HG03196 (cell line): ENCODE measurements around the gene CDH3.

Experiments used
- ATAC-seq: cut with Tn5 transposase; IDR thresholded peaks from one replicate; pipeline ENCODE4 v1.9.1; 2021; ENCODE audit not compliant: unreplicated experiment

Gene CDH3

DNA sequence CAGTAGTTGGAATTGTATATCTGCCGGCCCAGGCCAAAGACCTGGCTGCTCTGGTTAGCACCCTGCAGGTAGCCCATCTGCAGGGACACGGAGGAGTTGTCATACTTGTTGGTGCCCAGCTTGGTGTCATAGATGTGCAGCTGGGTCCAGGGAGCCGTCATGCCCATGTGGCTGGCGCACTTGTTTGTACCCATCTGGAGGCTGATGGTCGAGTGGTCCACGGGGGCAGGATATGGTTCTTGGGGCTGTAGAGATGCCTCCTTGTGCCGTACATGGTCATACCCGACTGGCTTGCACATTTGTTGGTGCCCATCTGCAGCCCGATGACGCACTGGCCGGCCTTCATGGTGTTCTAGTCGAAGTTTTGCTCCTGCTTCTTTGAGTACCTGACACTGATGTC is 6.0 kb downstream of the CDH3 start:
- ATAC-seq, result no peak

DNA sequence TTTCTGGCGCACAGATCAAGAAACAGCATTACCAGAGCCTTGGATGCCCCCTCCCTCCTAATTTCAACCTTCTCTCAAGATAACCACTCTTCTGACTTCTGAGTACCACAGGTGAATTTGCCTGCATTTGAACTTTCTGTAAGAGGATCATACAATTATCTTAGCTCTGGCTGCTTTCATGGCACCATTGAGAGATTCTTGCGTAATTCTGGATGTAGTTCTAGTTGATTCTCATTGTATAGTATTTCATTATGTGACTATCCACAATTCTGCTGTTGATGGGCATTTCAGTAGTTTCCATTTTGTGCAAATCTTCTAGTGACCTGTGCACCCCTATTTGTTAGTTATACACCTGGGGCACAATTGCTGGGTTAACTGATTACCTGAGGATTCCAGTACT is 7.5 kb downstream of the CDH3 start:
- no peak for ATAC-seq

DNA sequence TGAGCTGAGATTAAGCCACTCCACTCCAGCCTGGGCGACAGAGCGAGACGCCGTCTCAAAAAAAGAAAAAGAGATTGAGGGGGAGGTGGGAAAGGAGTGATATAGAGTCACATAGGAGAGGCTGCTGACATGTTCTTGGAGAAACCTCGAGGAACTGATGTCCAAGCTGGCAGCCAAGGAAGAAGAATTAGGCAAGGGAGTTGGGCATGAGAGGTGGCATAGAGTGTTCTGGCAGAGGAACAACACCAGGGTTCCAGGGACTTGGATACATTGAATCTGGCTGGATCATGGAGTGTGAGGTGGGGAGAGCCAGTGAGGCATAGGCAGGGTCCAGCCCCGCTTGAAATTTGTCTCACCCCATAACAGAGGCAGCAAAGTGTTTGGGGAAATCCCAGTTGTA is 10.7 kb downstream of the CDH3 start:
- no peak for ATAC-seq

DNA sequence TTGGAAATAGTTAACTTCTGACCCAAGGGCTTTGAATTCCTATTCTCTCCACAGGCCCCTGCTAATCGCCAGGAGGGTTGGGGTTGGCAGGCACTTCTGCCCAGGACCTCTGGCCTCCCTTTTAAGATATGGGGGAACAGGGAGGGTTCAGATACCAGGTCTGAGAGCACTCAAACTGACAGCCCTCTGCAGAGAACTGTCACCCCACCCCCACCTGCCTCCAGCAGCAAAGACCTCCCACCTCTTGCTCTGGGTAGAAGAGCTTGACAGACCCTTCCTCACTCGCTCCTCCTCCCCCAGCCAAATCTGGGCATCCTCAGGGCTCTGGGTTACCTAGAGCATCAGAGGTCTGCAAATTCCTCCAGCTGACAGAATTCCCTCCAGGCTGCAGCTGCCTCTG is 11.6 kb downstream of the CDH3 start:
- no peak for ATAC-seq

DNA sequence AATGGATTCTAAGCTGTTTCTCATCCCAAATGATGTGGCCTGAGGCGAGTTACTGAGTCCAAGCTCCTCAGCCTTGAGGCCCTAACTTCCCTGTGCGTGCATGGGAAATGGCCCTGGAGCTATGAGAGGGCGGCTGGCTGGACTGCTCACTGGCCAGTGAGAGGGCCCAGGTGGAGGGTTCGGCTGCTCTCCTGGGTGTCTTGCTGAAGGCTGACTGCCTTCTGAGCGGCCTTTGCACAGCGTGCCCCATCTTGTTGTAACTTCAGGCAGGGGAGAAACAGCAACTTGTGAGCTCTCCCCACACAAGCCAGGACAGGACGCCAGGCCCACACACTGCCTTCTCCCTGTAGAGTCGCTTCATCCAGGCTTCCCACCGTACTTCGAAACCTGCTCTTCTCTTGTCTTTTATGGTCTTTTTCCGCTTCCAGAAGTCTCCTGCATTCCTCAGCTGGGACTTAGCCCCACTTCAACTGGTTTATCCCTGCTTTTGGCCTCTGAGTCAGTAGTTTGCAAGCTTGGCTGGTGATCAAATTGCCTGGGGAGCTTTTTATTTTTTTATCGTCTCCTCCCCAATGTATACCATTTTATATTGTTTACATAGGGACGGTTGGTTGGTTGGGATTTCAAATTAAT is 13.3 kb downstream of the CDH3 start:
- ATAC-seq, result no peak

DNA sequence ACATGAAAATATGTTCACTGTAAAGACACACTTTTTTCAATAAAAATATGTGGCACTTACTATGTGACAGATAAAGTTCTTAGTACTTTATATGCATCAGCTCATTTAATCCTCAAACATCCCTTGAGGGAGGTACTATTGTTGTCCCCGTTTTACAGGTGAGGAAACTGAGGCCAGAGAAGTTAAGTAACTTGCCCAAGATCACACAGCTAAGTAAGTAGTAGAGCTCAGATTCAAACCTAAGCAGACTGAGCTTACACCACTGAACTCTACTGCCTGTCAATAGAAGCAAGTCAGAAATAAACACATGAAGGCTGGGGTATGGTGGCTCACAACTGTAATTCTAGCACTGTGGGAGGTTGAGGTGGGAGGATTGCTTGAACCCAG is 13.9 kb downstream of the CDH3 start:
- ATAC-seq, result no peak

DNA sequence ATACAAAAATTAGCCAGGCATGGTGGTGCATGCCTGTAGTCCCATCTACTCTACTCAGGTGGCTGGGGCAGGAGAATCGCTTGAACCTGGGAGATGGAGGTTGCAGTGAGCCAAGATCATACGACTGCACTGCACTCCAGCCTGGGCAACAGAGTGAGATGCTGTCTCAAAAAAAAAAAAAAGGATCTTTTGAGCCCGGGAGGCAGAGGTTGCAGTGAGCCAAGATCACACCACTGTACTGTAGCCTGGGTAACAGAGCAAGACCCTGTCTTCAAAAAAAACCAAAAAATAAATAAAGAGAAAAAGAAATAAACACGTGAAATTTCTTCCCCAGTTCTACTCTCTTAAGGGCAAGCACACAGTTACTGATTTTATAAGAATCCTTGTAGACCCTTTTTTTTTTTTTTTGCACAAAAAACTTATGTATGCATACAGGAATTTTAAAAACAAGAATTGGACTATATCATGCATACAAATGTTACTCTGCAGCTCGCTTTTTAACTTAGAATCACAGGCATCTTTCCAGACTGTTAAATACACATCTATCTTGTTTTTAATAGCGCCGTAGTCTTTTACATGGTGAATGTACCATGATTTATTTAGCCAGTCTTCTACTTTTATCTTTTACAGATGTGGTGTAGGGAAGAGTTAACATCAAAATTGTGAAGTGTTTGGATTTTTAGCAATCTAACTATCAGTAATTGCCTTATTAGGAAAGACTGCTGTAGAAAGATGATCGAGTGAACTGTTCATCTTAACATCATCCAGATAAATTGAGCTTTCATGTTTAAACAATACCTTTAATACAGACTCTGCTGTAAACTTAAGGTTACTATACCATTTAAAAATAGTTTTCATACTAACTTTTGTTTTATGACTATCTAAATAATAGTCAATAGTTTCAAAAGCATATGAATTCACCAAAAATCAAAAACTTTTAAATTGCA is 14.6 kb downstream of the CDH3 start:
- ATAC-seq, result no peak

DNA sequence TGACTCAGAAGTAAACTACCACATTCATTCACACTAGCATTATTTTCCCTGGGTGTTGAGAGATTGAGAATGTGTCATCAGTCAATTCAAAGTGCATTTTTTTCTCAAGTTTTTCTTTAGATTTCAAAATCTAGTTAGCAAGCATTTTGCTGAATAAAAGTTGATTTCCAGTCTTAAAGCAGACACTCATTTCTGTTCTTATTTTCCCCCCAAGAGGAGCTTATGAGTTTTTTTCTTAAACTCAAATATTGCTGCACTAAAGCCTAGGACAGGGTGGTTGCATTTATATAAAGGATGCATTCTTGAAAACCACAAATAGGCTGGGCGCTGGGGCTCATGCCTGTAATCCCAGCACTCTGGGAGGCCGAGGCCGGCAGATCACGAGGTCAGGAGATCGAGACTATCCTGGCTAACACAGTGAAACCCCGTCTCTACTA is 15.3 kb downstream of the CDH3 start:
- no peak for ATAC-seq

DNA sequence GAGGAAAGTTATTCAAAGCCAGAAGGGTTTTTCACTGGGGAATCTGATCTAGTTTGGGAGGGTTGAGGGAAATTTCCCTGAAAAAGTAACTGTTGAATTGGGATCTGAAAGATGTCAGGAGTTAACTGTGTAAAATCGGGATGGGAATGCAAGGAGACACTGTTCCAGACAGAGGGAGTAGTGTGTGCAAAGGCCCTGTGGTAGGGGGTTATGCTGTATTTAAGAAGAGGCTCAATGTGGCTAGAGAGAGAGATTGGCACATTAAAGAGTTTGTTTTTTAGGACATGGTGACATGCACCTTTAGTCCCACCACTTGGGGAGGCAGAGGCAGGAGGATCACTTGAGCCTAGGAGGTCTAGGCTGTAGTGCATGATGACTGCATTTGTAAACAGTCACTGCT is 16.9 kb downstream of the CDH3 start:
- no peak for ATAC-seq

DNA sequence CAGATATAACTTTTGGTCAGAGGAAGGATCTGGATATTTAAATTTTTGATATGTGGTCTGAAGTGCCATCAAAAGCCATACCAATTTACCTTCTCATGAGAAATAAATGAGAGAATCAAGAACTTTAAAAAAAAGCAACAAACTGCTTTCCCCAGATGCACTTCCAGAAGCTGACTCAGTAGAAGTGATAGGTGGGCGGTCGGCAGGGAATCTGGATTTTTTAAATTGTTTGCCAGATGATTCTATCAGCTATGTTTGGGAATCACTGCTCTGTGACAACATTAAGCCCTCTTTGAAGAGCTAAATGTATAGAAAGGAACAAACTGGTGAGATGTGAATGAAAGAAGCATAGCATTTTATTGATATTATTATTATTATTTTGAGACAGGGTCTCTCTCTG is 19.2 kb downstream of the CDH3 start:
- ATAC-seq, result no peak

DNA sequence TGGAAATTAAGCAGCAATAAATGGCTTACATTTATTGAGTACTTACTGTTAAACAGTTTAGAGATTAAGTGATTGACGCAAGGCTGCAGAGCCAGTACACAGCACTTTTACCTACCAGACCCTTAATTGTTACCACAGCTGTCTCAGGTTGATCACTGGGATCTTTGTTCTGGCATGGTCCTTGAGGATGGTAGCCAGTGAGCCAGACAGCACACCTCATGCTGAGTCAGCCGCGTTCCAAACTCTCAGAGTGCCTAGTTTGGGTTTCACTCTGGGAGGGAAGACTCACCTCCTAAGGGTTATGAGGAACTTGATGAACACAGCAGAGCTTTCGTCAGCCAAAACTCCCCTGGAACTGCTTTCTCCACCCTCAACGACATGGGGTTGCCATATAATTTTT is 20.4 kb downstream of the CDH3 start:
- ATAC-seq, result no peak

DNA sequence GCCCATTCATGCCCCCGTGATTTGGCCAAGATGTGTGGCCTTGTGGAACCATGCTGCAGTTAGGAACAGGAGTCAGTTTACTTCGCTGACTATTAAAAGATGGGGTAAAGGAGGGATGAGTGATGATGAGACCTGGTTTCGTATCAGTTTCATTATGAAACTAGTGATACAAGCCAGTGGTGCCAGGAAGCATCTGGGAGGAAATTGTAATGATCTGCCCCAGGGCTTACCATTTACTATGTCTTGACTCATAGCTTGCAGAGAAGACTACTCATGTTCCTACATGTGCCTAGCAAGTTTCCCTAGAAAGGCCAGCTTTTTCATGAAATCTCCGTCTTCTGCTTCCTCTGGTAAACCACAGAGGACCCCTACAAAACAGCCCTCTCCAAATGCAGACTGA is 23.2 kb downstream of the CDH3 start:
- no peak for ATAC-seq

DNA sequence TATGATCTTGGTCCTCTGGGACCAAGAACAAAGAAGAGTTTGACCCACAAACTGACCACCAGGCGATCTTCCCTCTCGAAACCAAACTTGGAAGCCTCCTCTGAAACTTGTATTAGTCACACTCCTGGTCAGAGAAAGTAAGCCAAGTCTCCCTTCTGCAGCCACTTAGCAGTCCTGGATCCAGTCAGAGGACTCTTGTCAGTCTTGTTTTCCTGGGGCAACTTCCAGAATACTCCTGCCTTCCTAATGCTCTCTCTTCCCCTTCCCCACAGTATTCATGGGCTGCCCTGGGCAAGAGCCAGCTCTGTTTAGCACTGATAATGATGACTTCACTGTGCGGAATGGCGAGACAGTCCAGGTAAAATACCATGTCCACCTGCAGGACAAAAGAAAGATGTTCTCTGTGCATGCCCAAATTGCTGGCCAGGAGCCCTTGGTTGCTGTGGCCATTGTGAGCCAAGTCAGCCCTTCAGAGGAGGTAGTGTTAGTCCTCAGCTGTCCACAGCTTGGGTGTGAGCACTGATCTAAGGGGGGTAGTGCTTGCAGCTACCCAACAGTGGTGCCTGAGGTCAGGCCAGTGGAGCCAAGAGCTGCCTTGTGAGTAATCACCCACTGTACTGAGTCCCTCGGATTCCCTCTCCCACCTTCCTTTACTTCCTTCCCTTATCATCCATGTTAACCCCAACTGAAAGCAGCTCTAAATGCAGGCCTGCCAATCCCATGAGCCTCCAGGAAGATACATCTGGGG is 31.2 kb downstream of the CDH3 start:
- ATAC-seq, result no peak

DNA sequence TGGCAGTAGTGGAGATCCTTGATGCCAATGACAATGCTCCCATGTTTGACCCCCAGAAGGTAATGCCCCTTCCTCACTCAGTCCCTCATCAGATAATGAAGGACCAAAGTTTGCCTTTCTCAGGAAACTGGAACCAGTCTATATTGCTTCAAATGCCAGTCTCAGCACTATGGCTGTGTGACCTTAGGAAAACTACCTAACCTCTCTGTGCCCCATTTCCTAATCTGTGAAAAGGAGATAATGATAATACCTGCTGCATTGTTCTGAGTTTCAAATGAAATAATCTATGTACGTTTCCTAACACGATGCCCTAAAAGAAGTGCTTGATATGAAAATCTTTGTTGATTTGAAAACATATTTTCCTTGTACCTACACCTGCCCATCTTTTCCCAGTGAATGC is 35.9 kb downstream of the CDH3 start:
- no peak for ATAC-seq

DNA sequence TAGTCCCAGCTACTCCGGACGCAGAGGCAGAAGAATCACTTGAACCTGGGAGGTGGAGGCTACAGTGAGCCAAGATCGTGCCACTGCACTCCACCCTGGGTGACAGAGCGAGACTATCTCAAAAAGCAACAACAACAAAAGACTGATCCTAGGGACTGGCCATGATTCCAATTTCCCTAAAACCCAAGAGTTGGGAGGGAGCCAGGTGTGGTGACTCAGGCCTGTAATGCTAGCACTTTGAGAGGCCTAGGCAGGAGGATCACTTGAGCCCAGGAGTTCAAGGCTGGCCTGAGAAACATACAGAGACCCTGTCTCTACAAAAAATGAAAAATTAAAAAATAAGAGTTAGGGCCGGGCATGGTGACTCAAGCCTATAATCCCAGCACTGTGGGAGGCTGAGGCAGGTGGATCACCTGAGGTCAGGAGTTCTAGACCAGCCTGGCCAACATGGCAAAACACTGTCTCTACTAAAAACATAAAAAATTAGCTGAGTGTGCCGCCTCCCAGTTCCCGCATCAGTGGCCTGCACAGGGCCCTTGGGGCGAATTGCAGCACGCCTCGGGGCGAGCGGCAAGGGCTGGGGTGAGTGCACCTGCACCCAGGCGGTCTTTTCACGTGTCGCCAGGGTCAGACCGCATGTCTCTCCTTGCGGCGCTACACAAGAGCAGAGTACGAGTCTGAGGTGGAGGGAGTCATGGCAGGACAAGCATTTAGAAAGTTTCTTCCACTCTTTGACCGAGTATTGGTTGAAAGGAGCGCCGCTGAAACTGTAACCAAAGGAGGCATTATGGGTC is 40.8 kb downstream of the CDH3 start:
- no peak for ATAC-seq

DNA sequence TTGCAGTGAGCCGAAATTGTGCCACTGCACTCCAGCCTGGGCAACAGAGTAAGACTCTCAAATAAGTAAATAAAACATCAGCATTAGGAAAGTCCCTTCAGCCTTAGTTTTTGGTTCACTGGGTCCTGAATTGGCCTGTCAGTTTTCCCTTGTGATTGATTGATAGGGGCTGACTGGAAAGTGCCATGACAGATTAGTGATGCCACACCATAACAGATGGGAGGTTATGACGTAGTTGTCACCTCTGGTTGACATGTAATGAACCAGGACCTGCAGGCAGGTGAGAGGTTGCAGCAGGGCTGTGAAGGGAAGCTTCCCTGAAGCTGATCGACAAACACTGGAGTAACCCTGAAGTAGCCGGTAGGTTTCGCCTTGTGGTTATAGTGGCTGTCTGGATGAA is 41.8 kb downstream of the CDH3 start:
- ATAC-seq, result no peak

DNA sequence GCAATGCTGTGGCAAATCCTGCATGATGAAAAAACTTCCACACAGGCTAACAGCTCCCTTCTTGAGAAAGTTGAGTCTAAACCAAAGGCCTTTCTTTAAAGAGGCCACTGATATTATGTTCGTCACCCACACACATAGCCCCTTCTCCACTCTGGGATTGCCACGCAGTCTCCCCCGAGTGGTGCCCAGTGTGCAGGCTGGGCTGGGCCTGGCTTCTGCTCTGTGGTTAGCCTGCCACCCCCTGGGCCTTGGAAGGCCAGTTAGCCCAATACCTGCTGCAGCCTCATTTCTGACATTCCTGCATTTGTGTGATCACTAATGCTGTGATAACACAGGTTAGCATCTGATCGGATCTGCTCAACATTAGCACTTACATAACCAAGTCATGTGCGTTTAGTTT is 44.8 kb downstream of the CDH3 start:
- no peak for ATAC-seq

DNA sequence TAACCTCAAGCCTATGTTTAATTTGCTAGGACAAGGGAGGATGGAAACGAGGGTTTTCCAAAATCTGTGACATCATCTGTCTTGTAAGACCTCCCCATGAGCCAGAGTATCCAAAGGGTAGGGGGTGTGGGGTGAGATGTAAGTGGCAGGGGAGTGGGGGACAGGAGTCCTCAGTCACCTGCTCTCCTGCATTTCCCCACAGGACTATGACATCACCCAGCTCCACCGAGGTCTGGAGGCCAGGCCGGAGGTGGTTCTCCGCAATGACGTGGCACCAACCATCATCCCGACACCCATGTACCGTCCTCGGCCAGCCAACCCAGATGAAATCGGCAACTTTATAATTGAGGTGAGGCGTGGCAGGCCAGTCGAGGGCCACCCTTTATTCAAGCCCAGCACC is 50.5 kb downstream of the CDH3 start:
- no peak for ATAC-seq

DNA sequence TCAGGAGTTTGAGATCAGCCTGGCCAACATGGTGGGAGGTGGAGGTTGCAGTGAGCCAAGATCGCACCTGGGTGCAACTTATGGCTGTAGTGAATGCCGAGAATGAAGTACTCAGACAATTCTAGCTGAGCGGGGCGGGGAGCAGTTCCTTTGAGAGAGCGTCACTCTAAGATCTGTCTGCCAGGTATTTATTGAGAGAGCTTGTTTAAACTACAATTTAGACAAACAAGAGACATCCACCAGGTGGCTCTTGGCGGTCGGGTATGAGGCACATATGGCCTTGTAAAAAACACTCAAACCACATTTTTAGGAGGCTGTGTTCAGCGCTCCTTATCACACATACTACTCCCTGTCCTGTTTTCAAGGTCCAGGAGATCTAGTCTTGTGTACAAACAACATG is 51.4 kb downstream of the CDH3 start:
- no peak for ATAC-seq

DNA sequence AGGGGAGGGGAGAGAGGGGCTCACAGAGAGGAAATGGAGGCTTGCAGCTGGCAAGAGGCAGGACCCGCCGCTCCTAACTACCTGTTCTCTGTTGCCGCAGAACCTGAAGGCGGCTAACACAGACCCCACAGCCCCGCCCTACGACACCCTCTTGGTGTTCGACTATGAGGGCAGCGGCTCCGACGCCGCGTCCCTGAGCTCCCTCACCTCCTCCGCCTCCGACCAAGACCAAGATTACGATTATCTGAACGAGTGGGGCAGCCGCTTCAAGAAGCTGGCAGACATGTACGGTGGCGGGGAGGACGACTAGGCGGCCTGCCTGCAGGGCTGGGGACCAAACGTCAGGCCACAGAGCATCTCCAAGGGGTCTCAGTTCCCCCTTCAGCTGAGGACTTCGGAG is 53.0 kb downstream of the CDH3 start:
- ATAC-seq, result no peak

DNA sequence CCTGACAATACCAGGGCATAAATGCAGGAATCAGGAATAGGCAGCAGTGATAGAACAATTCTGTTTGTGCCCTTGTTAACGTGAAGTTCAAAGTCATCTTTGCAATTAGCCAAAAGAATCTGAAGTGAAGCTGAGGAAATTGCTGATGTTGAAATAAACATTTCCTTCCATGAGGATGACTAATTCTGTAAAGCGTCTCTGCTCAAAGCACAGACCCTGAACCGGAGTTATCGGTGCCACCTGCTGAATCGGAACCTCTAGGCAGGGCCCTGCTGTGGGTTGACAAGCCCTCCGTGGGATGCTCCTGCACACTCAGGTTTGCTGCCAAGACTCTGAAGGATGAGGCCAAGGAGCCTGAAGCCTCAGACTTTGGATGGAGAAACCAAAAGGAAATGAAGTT is 55.0 kb downstream of the CDH3 start:
- ATAC-seq, result no peak
